GM19463 (cell line): ENCODE data around the gene MYOM3.
"Not testable (repeated sequence)": the region's sequence is repeated elsewhere in the genome, so short reads cannot be mapped to it uniquely, and the experiment has no call there.

Source experiments
- ATAC-seq: cut with Tn5 transposase; IDR thresholded peaks from one replicate; pipeline ENCODE4 v1.9.1; 2021; ENCODE audit warnings: mild to moderate bottlenecking, moderate library complexity; ENCODE audit not compliant: unreplicated experiment

MYOM3 gene

GRCh38 chr1:24008574-24009184 is 103.3 kb downstream of the MYOM3 start:
- ATAC-seq = not testable (repeated sequence)

- no peak for ATAC-seq
These were observed 104.9 kb downstream of the MYOM3 start for GRCh38 chr1:24007079-24007478.
